Left renal cortex interstitium (tissue), 4 donors: ENCODE results near the gene PSME1. TPM values are rescaled to one million over a fixed set of nuclear protein-coding genes. Genes with fewer than 3 reads are reported as not detected.

Experiments
- DNase-seq, 4 donors: peaks; one replicate each; pipeline ENCODE4 v3.0.0-alpha.2; 2013; ENCODE audit warnings: low read depth in 4 of 4, low spot score in 2 of 4, missing footprints in 1 of 4
- polyA plus RNA-seq, 4 donors: library from polyadenylated mRNA; unstranded; fragments of 120-200 nt; gene quantifications; one replicate each; pipeline ENCODE4 v1.2.1, GENCODE V29; 2013; ENCODE audit not compliant: insufficient read length in 4 of 4

PSME1 gene
- polyA plus RNA-seq, 4 donors = 185 to 235 (median 203) TPM

DNA sequence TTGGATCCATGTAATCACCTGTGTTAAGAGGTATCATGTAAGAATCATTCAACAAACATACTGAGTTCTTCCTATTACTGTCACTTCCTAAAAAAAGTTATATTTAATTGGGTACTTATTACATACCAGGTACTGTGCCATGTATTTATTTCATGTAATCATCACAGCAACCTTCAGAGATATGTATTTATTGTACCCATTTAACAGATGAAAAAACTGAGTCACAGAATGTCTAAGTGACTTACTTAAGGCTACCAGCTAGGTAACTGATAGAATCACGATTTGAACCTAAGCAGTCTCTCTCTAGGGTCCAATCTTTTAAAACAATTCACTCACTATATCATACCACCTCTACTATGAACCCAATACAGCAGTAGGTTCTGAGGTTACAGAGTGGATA is 8.5 kb downstream of the PSME1 start:
- no peak for DNase-seq

DNA sequence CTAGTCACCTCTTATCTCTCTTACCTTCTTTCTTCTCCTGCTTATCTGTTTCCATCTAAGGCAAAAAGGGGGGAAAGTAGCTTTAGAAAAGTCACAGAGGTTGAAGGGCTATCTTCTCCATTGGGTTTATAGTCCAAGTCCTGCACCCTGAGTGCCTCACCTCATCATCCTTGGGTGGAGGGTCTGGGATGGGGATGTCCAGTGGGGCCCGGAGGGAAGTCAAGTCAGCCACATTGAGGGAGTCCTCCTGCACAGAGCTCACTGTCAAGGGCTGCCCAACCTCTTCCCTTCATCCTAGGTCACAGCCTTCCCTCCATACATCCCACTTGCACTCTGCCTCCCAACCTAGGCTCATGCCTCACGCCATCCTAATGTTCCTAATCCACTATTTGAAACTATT is 9.2 kb downstream of the PSME1 start:
- no peak for DNase-seq

DNA sequence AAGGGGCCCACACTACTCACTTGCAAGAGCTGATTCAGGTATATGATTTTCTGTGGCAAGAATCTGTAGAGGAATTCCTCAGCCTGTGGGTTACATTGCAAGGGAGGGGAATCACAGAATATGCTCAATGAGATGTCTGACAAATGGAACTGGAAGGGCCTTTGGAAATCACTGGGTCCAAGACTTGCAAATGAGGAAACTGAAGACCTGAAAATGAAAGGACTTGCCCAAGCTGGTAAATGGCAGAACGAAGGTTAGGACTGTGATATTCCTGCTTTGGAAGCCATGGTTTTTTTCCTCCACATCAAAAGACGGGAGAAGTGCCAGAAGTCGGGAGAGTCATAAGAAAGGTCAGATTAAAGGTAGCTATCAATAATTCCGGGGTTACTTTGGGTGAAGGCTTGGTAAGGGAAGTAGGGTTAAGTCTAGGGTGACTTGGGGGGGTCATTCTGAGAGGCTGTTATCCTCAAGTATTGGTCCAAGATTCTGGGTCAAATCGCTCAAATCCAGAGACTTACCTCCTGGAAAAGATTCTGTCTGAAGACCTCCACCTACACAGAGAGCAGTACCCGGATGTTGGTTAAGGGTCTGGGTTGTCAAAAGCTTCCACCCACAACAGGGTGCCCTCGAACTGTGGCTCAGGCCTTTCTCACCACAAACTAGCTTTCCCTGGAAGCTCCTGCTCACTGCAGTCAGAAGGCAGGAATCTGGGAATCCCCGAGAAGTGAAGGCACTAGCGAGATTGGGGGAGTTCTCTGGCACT is 9.9 kb downstream of the PSME1 start:
- DNase-seq = peak in 1 of 4 donors; percentile 50

DNA sequence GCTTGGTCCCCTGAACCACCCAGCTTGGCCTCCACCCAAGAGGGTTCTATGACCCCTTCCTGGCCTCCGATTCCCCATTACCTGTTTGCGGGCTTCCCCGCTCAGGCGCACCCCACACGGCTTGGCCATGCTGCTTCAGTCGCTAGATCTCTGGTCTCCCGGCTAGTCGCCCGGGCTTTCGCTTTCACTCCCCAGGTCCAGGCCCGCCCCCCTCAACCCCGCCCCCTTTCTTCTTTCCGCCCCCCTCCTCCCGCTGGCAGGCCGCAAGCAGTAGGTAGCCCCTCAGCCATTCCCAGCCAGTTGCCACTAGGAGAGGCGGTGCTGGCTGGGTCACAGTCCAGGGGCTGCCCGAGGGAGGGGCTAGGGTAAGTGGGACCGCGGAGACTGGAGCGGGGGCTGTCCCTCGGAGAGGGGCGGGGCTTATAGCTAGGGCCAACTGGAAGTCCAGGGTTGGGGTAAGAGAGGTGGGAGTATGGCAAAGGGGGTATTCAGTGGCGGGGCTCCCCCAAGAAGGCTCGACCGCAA is 10.5 kb downstream of the PSME1 start, which contains the start of gene PSME2:
Gene PSME2 (minus strand): TSS at position 158 of the 525 bp plus-strand sequence. CDS start 29 bp downstream, at position 129.
- peak; percentile 83 to 94 (median 90) for DNase-seq

DNA sequence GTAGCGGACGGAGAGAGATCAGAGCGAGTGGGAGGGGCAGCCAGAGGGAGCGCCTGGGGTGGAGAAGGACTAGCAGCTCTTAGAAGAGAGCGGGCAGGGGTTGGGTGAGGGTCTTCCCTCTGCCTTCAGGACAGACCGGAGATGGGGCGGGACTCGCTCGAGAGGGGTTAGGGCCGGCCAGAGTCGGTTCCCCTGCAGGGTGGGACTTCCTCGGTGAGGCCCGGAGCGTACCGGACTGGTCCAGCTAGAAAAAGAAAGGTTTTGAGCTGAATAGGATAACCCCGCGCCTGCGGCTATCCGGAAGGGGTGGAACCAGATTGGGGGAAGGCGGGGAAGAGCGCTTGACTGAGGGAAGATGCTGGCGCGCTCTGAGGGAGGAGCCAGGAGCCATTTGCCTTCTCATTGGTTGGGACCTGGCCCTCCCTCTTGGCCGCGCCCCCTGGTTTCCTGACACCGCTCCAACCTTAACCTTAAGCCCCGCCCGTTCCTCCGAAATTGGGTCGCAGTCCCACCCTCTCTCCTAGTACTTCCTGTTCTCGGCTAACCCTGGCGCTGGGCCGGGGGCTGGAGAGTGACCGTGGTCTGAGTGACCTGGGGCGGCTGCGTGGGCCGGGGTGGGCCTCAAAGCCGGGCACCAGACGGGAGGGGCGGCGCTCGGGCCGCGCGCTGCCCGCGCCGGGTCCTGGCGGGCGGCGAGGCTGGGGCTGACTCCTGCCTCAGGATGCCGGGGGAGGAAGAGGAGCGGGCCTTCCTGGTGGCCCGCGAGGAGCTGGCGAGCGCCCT is 11.2 kb downstream of the PSME1 start, which contains the start of gene RNF31:
Gene RNF31 (plus strand): TSS at position 521 of the 783 bp plus-strand sequence. CDS start 201 bp downstream, at position 722.
- peak; percentile 89 to 98 (median 94) for DNase-seq

DNA sequence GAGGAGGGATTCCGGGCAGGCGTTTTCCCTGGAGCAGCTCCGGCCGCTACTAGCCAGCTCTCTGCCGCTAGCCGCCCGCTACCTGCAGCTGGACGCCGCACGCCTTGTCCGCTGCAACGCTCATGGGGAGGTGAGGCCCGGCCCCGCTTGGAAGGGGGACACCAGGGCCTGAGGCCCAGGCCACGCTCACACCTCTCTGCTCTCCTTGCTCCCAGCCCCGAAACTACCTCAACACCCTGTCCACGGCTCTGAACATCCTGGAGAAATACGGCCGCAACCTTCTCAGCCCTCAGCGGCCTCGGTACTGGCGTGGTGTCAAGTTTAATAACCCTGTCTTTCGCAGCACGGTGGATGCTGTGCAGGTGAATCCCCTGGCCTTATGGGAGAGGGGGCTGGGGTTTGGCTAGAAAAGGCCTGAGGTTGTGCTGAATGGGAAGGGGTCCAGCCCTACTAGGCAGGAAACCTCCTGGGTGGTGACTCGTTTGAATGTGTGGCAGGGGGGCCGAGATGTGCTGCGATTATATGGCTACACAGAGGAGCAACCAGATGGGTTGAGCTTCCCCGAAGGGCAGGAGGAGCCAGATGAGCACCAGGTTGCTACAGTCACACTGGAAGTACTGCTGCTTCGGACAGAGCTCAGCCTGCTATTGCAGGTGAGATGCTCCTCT is 11.9 kb downstream of the PSME1 start:
- no peak for DNase-seq

DNA sequence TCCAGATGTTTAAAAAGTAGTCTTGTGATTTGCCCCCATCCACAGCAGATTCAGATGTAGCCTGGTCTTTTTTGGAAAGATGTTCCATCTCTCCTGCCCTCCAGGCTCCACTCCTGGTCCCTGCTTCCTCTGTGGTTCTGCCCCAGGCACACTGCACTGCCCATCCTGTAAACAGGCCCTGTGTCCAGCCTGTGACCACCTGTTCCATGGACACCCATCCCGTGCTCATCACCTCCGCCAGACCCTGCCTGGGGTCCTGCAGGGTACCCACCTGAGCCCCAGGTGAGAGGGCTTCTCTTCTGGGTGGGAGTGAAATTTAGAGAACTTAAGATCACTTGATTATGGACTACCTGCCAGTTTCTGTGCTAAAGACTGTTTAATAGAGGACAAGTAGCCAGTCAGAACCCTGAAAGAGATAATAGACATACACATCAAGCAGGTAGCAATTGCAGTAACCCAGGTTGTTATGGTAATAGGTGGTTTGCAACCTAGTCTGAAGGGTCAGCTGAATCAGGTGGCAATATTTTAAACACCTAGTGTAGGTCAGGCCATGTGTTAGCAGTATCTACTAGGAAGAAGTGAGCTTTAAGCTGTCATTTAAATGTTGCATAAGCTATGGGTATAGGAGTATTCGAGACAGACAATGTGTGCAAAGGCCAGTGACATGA is 13.4 kb downstream of the PSME1 start:
- no peak for DNase-seq

DNA sequence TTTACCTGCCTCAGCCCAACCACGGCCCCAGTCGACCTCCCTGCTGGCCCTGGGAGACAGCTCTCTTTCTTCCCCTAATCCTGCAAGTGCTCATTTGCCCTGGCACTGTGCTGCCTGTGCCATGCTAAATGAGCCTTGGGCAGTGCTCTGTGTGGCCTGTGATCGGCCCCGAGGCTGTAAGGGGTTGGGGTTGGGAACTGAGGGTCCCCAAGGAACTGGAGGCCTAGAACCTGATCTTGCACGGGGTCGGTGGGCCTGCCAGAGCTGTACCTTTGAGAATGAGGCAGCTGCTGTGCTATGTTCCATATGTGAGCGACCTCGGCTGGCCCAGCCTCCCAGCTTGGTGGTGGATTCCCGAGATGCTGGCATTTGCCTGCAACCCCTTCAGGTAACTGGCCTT is 14.1 kb downstream of the PSME1 start:
- no peak for DNase-seq

DNA sequence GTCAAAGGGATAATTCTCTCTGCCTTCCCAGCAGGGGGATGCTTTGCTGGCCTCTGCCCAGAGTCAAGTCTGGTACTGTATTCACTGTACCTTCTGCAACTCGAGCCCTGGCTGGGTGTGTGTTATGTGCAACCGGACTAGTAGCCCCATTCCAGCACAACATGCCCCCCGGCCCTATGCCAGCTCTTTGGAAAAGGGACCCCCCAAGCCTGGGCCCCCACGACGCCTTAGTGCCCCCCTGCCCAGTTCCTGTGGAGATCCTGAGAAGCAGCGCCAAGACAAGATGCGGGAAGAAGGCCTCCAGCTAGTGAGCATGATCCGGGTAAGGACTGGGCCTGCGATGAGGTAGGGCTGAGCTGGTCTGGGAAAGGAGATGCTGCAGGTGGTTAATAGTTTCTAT is 14.6 kb downstream of the PSME1 start:
- DNase-seq = no peak

DNA sequence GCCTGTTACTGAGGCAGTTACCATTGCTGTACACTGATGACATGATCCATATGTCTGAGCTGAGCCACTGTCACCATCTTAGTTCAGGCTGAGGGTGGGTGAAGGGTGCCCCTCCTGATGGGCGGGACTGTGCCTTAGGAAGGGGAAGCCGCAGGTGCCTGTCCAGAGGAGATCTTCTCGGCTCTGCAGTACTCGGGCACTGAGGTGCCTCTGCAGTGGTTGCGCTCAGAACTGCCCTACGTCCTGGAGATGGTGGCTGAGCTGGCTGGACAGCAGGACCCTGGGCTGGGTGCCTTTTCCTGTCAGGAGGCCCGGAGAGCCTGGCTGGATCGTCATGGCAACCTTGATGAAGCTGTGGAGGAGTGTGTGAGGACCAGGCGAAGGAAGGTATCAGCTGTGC is 15.0 kb downstream of the PSME1 start:
- no peak for DNase-seq

DNA sequence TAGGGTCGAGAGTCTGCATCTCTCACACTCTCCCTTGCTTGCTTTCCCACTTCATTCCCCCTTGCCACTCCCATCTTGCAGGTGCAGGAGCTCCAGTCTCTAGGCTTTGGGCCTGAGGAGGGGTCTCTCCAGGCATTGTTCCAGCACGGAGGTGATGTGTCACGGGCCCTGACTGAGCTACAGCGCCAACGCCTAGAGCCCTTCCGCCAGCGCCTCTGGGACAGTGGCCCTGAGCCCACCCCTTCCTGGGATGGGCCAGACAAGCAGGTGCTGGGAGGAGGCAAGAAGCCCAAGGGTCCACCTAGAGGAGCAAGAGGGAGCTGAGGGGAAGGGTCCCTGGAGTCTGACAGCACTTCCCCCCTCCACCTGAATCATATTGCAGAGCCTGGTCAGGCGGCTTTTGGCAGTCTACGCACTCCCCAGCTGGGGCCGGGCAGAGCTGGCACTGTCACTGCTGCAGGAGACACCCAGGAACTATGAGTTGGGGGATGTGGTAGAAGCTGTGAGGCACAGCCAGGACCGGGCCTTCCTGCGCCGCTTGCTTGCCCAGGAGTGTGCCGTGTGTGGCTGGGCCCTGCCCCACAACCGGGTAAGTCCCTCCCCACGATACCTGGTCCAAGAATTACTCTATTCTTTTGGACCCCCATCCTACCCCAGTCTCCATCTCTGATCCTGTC is 15.5 kb downstream of the PSME1 start:
- no peak for DNase-seq

DNA sequence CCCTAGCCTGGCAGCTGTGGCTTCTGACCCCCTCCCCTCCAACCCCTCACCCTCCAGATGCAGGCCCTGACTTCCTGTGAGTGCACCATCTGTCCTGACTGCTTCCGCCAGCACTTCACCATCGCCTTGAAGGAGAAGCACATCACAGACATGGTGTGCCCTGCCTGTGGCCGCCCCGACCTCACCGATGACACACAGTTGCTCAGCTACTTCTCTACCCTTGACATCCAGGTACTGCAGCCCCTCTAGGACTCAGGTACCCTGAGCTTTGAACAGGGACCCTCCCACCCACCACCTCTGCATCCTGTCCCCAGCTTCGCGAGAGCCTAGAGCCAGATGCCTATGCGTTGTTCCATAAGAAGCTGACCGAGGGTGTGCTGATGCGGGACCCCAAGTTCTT is 19.1 kb downstream of the PSME1 start:
- DNase-seq = no peak

DNA sequence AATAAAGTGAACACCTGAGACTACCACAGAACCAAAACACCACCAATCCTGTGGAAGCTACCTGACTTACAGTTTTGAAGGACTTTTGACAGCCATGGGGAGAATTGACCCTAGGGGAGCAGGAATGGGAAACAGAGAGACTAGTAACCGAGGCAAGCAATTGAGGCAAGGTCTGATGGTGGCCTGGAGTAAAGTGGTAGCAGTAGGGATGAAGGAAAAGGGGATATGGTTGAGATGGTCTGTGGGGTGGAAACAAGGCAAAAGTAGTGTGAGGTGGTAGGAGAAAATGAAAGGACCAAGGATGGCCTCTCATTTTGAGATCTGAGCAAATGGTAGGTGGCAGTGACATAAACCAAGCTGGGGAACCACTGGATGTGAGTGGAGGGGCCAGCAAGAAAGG is 20.8 kb downstream of the PSME1 start:
- DNase-seq = no peak

DNA sequence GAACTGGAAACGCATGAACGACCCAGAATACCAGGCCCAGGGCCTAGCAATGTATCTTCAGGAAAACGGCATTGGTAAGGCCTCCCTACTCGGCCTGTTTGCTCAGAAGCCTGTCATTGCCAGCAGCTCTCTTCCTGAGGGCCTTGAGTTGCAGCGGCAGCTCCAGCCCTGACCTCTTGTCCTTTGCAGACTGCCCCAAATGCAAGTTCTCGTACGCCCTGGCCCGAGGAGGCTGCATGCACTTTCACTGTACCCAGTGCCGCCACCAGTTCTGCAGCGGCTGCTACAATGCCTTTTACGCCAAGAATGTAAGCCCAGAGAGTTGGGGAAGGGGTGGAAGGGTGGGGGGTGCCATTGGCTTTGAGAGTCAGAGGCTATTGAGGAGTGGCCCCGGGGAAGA is 21.3 kb downstream of the PSME1 start:
- no peak for DNase-seq

DNA sequence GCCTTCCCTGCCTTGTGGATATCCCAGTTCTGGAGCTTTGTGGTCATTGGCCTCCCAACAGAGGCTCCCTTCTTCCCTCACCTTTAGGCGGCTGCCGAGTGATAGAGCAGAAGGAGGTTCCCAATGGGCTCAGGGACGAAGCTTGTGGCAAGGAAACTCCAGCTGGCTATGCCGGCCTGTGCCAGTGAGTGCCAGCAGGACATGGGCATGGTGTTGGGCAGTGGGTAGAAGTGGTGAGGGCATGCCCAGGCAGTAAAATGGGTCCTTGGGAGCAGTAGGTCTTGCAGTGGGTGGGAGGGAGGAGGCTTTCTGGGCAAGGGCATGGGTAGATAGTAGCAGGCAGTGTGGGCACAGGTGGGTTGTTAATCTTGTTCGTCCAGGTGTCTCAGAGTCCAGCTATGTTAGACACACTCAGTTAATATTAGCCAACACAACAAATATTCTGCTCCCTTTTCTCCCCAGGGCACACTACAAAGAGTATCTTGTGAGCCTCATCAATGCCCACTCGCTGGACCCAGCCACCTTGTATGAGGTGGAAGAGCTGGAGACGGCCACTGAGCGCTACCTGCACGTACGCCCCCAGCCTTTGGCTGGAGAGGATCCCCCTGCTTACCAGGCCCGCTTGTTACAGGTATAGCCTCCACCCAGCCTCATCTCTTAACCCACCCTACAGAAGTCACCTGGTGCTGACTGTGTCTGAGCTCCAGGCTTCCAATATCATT is 23.9 kb downstream of the PSME1 start:
- DNase-seq = no peak

DNA sequence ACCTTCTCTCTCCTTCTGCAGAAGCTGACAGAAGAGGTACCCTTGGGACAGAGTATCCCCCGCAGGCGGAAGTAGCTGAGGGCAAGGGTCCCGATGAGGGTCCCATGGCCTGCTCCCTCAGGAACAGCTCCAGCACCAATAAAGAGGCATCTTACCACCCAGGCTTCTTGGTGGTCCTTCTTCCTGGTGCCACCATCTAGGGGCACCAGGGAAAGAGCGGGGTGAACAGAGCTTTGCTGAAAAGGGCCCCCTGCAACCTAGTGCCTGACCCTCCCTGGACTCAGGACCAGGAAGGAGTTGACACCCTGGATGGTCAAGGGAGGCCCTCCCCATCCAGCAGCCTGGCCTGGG is 24.5 kb downstream of the PSME1 start:
- DNase-seq = no peak

DNA sequence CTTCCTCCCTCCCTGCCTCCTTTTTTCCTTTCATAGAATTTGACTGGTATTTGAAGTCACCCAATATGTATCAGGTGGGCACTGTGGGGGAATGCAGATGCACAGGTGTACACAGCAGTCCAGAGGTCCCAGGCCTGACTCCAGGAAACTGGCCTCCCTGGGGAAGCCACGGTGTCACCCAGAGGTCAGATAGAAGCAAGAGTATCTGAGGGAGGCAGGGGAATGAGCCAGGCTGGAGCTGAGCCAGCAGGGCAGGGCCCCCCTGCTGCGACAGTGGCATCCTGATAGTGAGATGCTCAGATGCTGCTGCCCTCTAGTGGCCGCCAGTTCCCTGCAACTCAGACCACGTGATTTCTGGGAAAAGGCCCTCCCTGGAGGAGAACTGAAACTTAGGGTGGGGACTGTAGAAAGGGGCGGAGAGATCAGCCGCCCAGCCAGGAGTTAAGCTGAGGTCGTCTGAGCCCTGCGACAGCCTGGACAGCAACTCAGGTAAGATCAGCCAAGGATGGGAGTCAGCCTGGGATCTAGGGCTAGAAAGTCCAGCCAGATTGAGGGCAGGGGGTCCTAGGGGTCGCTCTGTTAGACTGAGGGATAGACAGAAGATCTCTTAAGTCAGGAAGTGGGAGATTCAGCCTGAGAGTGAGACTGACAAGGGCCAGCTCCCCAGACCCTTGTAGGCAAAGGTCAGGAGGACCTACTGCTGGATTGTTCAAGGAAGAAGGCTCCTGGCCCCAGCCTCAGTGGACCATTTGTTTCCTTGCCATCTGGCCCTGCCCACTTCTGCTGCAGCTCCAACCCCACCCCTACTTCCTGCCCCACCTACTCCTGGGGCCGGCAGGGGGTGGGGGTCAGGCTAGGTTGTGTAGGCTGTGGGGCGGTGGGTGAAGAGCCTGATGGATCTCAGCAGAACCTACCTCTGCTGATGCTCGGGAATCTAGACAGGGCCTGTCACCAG is 25.1 kb downstream of the PSME1 start, which contains the start of gene IRF9:
Gene IRF9 (plus strand): TSS at position 416 of the 955 bp plus-strand sequence. CDS start 880 bp downstream, outside the sequence.
- DNase-seq = peak; percentile 91 to 96 (median 92)

DNA sequence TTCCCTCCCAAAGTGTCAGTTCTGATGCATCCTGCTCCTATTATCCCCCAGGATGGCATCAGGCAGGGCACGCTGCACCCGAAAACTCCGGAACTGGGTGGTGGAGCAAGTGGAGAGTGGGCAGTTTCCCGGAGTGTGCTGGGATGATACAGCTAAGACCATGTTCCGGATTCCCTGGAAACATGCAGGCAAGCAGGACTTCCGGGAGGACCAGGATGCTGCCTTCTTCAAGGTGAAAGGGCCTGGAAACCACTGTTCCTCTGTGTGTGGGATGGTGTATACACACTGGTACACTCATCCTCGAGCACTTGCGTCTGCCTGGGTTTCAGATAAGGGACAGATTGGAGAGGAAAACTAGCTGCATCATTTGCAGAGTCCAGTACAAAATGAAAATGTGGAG is 26.1 kb downstream of the PSME1 start:
- no peak for DNase-seq
